Pancreas (tissue), 10 donors: ENCODE data around the gene DHPS. TPM values are rescaled to one million over a fixed set of nuclear protein-coding genes. Genes with fewer than 3 reads are reported as not detected.

Source experiments
- ATAC-seq, 4 donors: fragments of 200-7000 bp; cut with Tn5 transposase; one replicate each; pipeline versions ENCODE4 v1.8.0 to v1.9.1; 2020; ENCODE audit warnings: mild to moderate bottlenecking in 4 of 4, moderate library complexity in 4 of 4
- DNase-seq, 6 donors: peaks; one replicate each; pipeline ENCODE4 v3.0.0-alpha.2; 2020
- FAIRE-seq: peaks from 2 replicates; lab custom pipeline; 2012; peaks lifted over from hg19 to GRCh38; lab: Jason Lieb, UNC
- H3K27ac ChIP-seq, 4 donors: fragments of 200-600 bp; sonication (generic); 1 replicate in 3 of 4; 2 replicates in 1 of 4; pipeline versions ENCODE4 v1.5.0 to v1.8.0; 2020
- H3K27me3 ChIP-seq, 4 donors: fragments of 200-600 bp; one replicate each; pipeline ENCODE4 v1.8.0; 2021
- H3K36me3 ChIP-seq, 3 donors: fragments of 200-600 bp; sonication (generic) in 1 of 3; one replicate each; pipeline versions ENCODE4 v1.5.0 to v1.8.0; 2020 to 2021
- H3K4me1 ChIP-seq, 3 donors: fragments of 200-600 bp; one replicate each; pipeline ENCODE4 v1.8.0; 2021
- H3K4me3 ChIP-seq, 4 donors: fragments of 200-600 bp; sonication (generic) in 2 of 4; one replicate each; pipeline versions ENCODE4 v1.5.0 to v1.8.0; 2020 to 2021
- H3K9me3 ChIP-seq, 4 donors: fragments of 200-600 bp; one replicate each; pipeline ENCODE4 v1.8.0; 2021
- CTCF ChIP-seq, 4 donors: fragments of 200-600 bp; sonication (generic) in 3 of 4; IDR thresholded peaks; one replicate each; pipeline versions ENCODE4 v1.5.0 to v1.8.0; 2021; ENCODE audit warnings: antibody characterized with exemption in 4 of 4
- WGBS, 2 donors: extraction: QIAGEN DNeasy Blood & Tissue Kit; methylation state at CpG; one replicate each; pipeline ENCODE4 v1.1.7; 2013; 5-methylcytosine and 5-hydroxymethylcytosine counted together
- intact Hi-C, 3 donors: fragments of 100-400 bp; cut with DNase I; formaldehyde crosslinking; loops; one replicate each; pipeline versions ENCODE4 v1.11.1 to v1.14.2; 2022
- polyA plus RNA-seq, 2 donors: library from polyadenylated mRNA; stranded (reverse); fragments of 200-250 nt; gene quantifications; one replicate each; pipeline ENCODE4 v1.2.3, GENCODE V29; 2013
- total RNA-seq, 6 donors: library from RNA; stranded (reverse); fragmentation: NEBNext Ultra II Directional in 4 of 6; extraction: Animal tissue kit (Norgen Biotek cat#: 25700) in 4 of 6; gene quantifications; one replicate each; pipeline versions ENCODE4 v1.2.1 to v1.2.4, GENCODE V29; 2021 to 2023
- donor health status: healthy with polysubstance abuse.
- donor health status: DM: no; HTN: no; CAD: no; lungs with moderate emphysema.
- donor health status: DM: no; HTN: no; CAD: no.
- donor health status: control.
- donor health status: control.
- donor health status: Bipolar disorder and iron deficiency.
- donor health status: DM: yes; HTN: yes; CAD: no.
- donor health status: DM: no; HTN: no; CAD: no.
- donor health status: DM: no; HTN: no; CAD: no.
- donor health status: DM: yes; HTN: yes; CAD: no.

Gene DHPS
- total and polyA plus RNA-seq, 8 donors: 36.0 to 85.7 (median 49.9) TPM

GRCh38 chr19:12655546-12655945 is 26.1 kb downstream of the DHPS start:
- FAIRE-seq (no peak), ATAC-seq (no peak), DNase-seq (no peak)
- Histone ChIP-seq H3K4me1 (no peaks in the 10 kb centered on the region), H3K36me3 (no peaks in the 10 kb centered on the region), H3K27me3 (no peaks in the 10 kb centered on the region), H3K4me3 (no peak overlapping the region), H3K9me3 (no peaks in the 10 kb centered on the region), H3K27ac (no peak overlapping the region)
- intact Hi-C loops: no loop called here
- TF ChIP-seq CTCF (IDR thresholded peaks at IDR 0.05): no peak
- 88 to 89% methylated on average over 8 of the region's 8 CpGs for WGBS, 2 donors

- no peak for TF ChIP-seq CTCF (IDR thresholded peaks at IDR 0.05)
- no peaks in the 10 kb centered on the region for H3K9me3 ChIP-seq
- peaks cover 0 to 7% (median 6%) of the 10 kb centered on the region in 3 donors for H3K4me1 ChIP-seq
- peak in 1 of 6 donors; percentile 11 for DNase-seq
- ATAC-seq: no peak
- FAIRE-seq: no peak
- no peaks in the 10 kb centered on the region for H3K36me3 ChIP-seq
- 85 to 87% methylated on average over 6 of the region's 6 CpGs for WGBS, 2 donors
- intact Hi-C loops: no loop called here
- no peaks in the 10 kb centered on the region for H3K27me3 ChIP-seq
- no peak overlapping the region for H3K27ac ChIP-seq
- H3K4me3 ChIP-seq: no peak overlapping the region
These were observed 29.5 kb downstream of the DHPS start for GRCh38 chr19:12652219-12652618.

GRCh38 chr19:12649941-12650340 is 31.7 kb downstream of the DHPS start:
- no peaks in the 10 kb centered on the region for H3K27me3 ChIP-seq
- DNase-seq (peak in 1 of 6 donors; percentile 43), FAIRE-seq (no peak), ATAC-seq (no peak)
- peaks cover 0 to 7% (median 6%) of the 10 kb centered on the region in 3 donors for H3K4me1 ChIP-seq
- no peaks in the 10 kb centered on the region for H3K36me3 ChIP-seq
- H3K4me3 ChIP-seq: no peak overlapping the region
- intact Hi-C loops: no loop called here
- WGBS, 2 donors: 92 to 93% methylated on average over 10 of the region's 10 CpGs
- no peaks in the 10 kb centered on the region for H3K9me3 ChIP-seq
- TF ChIP-seq CTCF (IDR thresholded peaks at IDR 0.05): no peak
- no peak overlapping the region for H3K27ac ChIP-seq

DNA sequence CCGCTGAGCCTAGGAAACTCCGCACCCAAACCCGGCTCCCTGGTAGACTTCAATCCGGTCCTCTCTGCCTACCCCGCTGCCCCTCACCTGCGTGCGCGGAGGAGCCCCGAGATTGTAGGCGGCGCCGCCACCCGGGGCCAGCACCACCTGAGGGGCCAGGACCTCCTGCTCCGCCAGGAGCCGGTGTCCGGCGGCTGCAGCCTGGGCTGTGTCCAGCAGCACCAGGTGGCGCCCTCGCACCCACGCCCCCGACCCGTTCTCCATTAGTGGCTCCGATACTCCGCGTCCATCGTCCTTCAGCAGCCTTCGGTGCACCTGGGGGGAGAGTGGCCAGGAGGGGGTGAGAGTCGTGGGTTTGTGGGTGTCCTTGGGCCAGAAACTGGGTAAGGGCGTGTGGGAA is 33.6 kb downstream of the DHPS start:
- Histone ChIP-seq H3K4me1 (peaks cover 0 to 7% (median 6%) of the 10 kb centered on the region in 3 donors), H3K36me3 (no peaks in the 10 kb centered on the region), H3K27me3 (no peaks in the 10 kb centered on the region), H3K27ac (no peak overlapping the region), H3K9me3 (no peaks in the 10 kb centered on the region), H3K4me3 (peak overlapping the region in 2 of 4 donors; percentile 36 to 43)
- peak in 1 of 4 donors; percentile 16 for TF ChIP-seq CTCF (IDR thresholded peaks at IDR 0.05)
- ATAC-seq (peak; percentile 70 to 81 (median 76)), FAIRE-seq (no peak), DNase-seq (peak; percentile 23 to 79 (median 60))
- 4 to 6% methylated on average over 27 to 29 of the region's 29 CpGs for WGBS, 2 donors
- intact Hi-C loops: no loop called here

GRCh38 chr19:12647490-12648071 is 34.1 kb downstream of the DHPS start:
- DNase-seq: peak; percentile 72 to 94 (median 90)
- peak; percentile 94 to 98 (median 97) for ATAC-seq
- H3K4me1 ChIP-seq: peaks cover 0 to 7% (median 6%) of the 10 kb centered on the region in 3 donors
- H3K27me3 ChIP-seq: no peaks in the 10 kb centered on the region
- no peaks in the 10 kb centered on the region for H3K36me3 ChIP-seq
- no peak for TF ChIP-seq CTCF (IDR thresholded peaks at IDR 0.05)
- peak overlapping the region in 2 of 4 donors; percentile 36 to 43 for H3K4me3 ChIP-seq
- H3K27ac ChIP-seq: no peak overlapping the region
- WGBS, 2 donors: 2 to 5% methylated on average over 27 to 31 of the region's 31 CpGs
- FAIRE-seq: no peak
- intact Hi-C loops: no loop called here
- no peaks in the 10 kb centered on the region for H3K9me3 ChIP-seq
